HepG2 (cell line): Measurements from ENCODE around the gene TMEM53. TPM values are rescaled to one million over a fixed set of nuclear protein-coding genes. Genes with fewer than 3 reads are reported as not detected.

Experiments
- ATAC-seq: fragments of 200-7000 bp; cut with Tn5 transposase; 3 replicates; pipeline ENCODE4 v1.9.1; 2020; ENCODE audit warnings: mild to moderate bottlenecking, moderate library complexity
- BruUV-seq: library from RNA; stranded (reverse); fragments of 400-500 nt; replicated peaks from 2 replicates; lab custom pipeline; 2021; lab: Mats Ljungman, UMichigan
- CTCF ChIA-PET: fragments of 300-600 bp; formaldehyde crosslinking; extraction: SDS; loops from one replicate; lab custom pipeline; 2021; ENCODE audit warnings: low total read pairs, inconsistent platforms, low intra/inter-chr PET ratio; lab: Yijun Ruan, JAX
- POLR2A ChIA-PET: fragments of 350-600 bp; sonication (Branson Sonifier 250); formaldehyde crosslinking; loops from one replicate; lab custom pipeline; 2020; ENCODE audit warnings: antibody characterized with exemption, inconsistent platforms; lab: Yijun Ruan, JAX
- DNase-seq: peaks from one replicate; pipeline ENCODE4 v3.0.0-alpha.2; 2015; ENCODE audit warnings: low spot score
- FAIRE-seq: peaks from 3 replicates; lab custom pipeline; 2011; peaks lifted over from hg19 to GRCh38; lab: Jason Lieb, UNC
- H2AFZ ChIP-seq: one replicate; pipeline ENCODE4 v1.6.1; 2011; ENCODE audit warnings: low read length, inconsistent platforms
- H3K27ac ChIP-seq: fragments of 300-600 bp; 3 replicates; pipeline ENCODE4 v1.8.0; 2011; ENCODE audit warnings: mixed run types, mild to moderate bottlenecking, mixed read lengths, low read length, inconsistent platforms; ENCODE audit not compliant: insufficient read depth; ENCODE audit errors: extremely low read length
- H3K27me3 ChIP-seq, 2 experiments: fragments of 200-600 bp in 1 of 2; 2 replicates in 1 of 2; 3 replicates in 1 of 2; pipeline versions ENCODE4 v1.6.0 to v1.8.0; 2011; ENCODE audit warnings: low read length in 2 of 2, mild to moderate bottlenecking in 2 of 2, moderate library complexity in 2 of 2, inconsistent platforms in 1 of 2; ENCODE audit not compliant: insufficient read depth in 2 of 2, control insufficient read depth in 1 of 2
- H3K36me3 ChIP-seq, 2 experiments: fragments of 200-600 bp in 1 of 2; replicated peaks in 1 of 2; 2 replicates in 1 of 2; 3 replicates in 1 of 2; pipeline versions ENCODE4 v1.5.1 to v1.8.0; 2011; ENCODE audit warnings: low read length in 2 of 2, inconsistent platforms in 1 of 2; ENCODE audit not compliant: insufficient read depth in 2 of 2, control insufficient read depth in 1 of 2
- H3K4me1 ChIP-seq: 2 replicates; pipeline ENCODE4 v1.5.1; 2012; ENCODE audit warnings: low read length, inconsistent platforms; ENCODE audit not compliant: insufficient read depth
- H3K4me2 ChIP-seq: 2 replicates; pipeline ENCODE4 v1.6.0; 2011; ENCODE audit warnings: low read depth, low read length, inconsistent platforms
- H3K4me3 ChIP-seq, 3 experiments: fragments of 200-600 bp in 1 of 3; sonication (generic), shearing (Covaris generic) in 1 of 3; replicated peaks in 1 of 3; 2 replicates each; pipeline ENCODE4 v1.5.1; 2011 to 2016; ENCODE audit warnings: low read length in 3 of 3, inconsistent platforms in 2 of 3, low read depth in 2 of 3, mild to moderate bottlenecking in 2 of 3, control low read depth in 1 of 3, mixed read lengths in 1 of 3; ENCODE audit not compliant: insufficient read depth in 1 of 3
- H3K79me2 ChIP-seq: one replicate; pipeline ENCODE4 v1.6.1; 2011; ENCODE audit warnings: low read length, inconsistent platforms; ENCODE audit not compliant: insufficient read depth
- H3K9ac ChIP-seq: 2 replicates; pipeline ENCODE4 v1.6.0; 2011; ENCODE audit warnings: mild to moderate bottlenecking, low read depth, low read length, inconsistent platforms; ENCODE audit not compliant: insufficient read depth
- H3K9me3 ChIP-seq: 2 replicates; pipeline ENCODE4 v1.5.1; 2012; ENCODE audit warnings: mild to moderate bottlenecking, low read length
- H4K20me1 ChIP-seq: 2 replicates; pipeline ENCODE4 v1.6.0; 2011; ENCODE audit warnings: inconsistent platforms, mild to moderate bottlenecking, low read length, moderate library complexity; ENCODE audit not compliant: insufficient read depth
- FOXO4 ChIP-seq: sonication (generic); formaldehyde crosslinking; conservative IDR thresholded peaks from 2 replicates; pipeline ENCODE4 v1.8.1; 2023; ENCODE audit warnings: missing genetic modification reagents
- IRF1 ChIP-seq: sonication (generic); formaldehyde crosslinking; IDR thresholded peaks from 2 replicates; pipeline ENCODE4 v1.4.0; 2020; ENCODE audit warnings: low read depth, mild to moderate bottlenecking, missing genetic modification reagents
- KAT2B ChIP-seq: fragments of 150-350 bp; IDR thresholded peaks from 2 replicates; pipeline ENCODE4 v1.6.1; 2014; ENCODE audit warnings: low read depth, low read length, borderline replicate concordance
- KLF12 ChIP-seq: sonication (generic); formaldehyde crosslinking; IDR thresholded peaks from 2 replicates; pipeline ENCODE4 v1.4.0; 2020; ENCODE audit warnings: missing genetic modification reagents, borderline replicate concordance
- MAFG ChIP-seq: sonication (generic); formaldehyde crosslinking; IDR thresholded peaks from 2 replicates; pipeline ENCODE4 v1.5.1; 2020; ENCODE audit warnings: mild to moderate bottlenecking, missing genetic modification reagents
- MTF2 ChIP-seq: sonication (generic); formaldehyde crosslinking; IDR thresholded peaks from 2 replicates; pipeline ENCODE4 v1.5.0; 2020; ENCODE audit warnings: missing genetic modification reagents, borderline replicate concordance
- NKX3-1 ChIP-seq: sonication (generic); formaldehyde crosslinking; IDR thresholded peaks from 2 replicates; pipeline ENCODE4 v1.5.0; 2020; ENCODE audit warnings: missing genetic modification reagents
- SAFB2 ChIP-seq: sonication (generic); formaldehyde crosslinking; IDR thresholded peaks from 2 replicates; pipeline ENCODE4 v1.5.1; 2020; ENCODE audit warnings: missing genetic modification reagents, low read depth, mild to moderate bottlenecking, borderline replicate concordance
- ZBTB39 ChIP-seq: sonication (generic); formaldehyde crosslinking; IDR thresholded peaks from 2 replicates; pipeline ENCODE4 v1.5.0; 2020; ENCODE audit warnings: missing genetic modification reagents
- ZNF142 ChIP-seq: sonication (generic); formaldehyde crosslinking; IDR thresholded peaks from 2 replicates; pipeline ENCODE4 v1.4.0; 2020; ENCODE audit warnings: missing genetic modification reagents
- ZNF431 ChIP-seq: sonication (generic); formaldehyde crosslinking; IDR thresholded peaks from 2 replicates; pipeline ENCODE4 v1.9.0; 2022; ENCODE audit warnings: missing genetic modification reagents, low read depth, mild to moderate bottlenecking, borderline replicate concordance
- ZNF746 ChIP-seq: sonication (generic); formaldehyde crosslinking; IDR thresholded peaks from 2 replicates; pipeline ENCODE4 v1.8.0; 2022; ENCODE audit warnings: mild to moderate bottlenecking, missing genetic modification reagents
- WGBS: methylation state at CpG from one replicate; pipeline ENCODE4 v1.1.6; 2017; ENCODE audit warnings: low lambda C conversion rate; 5-methylcytosine and 5-hydroxymethylcytosine counted together
- in situ Hi-C: cut with HindIII; loops from 2 replicates; pipeline ENCODE4 v1.10.0; 2017; ENCODE audit warnings: low pct_unique_long_range_greater_than_20kb; ENCODE audit not compliant: extremely low pct_ligation_motif_present
- intact Hi-C: fragments of 100-400 bp; cut with micrococcal nuclease; formaldehyde crosslinking; loops from one replicate; pipeline ENCODE4 v1.10.0; 2022; ENCODE audit not compliant: unreplicated experiment
- polyA plus RNA-seq, 8 experiments: library from polyadenylated mRNA; depleted of rRNA in 3 of 8; stranded (reverse) in 7 of 8; unstranded in 1 of 8; fragments of >200 nt; fragmentation: Illumina TruSeq in 4 of 8; extraction: Trizol in 4 of 8; gene quantifications; 2 replicates each; pipeline versions ENCODE4 v1.2.1 to v1.2.3, GENCODE V29; 2011 to 2016; ENCODE audit warnings: low read depth in 4 of 8, missing spikeins in 1 of 8, mixed read lengths in 1 of 8; ENCODE audit not compliant: insufficient read depth in 1 of 8
- total RNA-seq, 5 experiments: library from RNA; depleted of rRNA; stranded (reverse); fragments of >200 nt; fragmentation: Illumina TruSeq; extraction: Trizol; gene quantifications; 2 replicates each; pipeline ENCODE4 v1.2.3, GENCODE V29; 2016; ENCODE audit warnings: low read depth in 1 of 5

TMEM53 gene
- total and polyA plus RNA-seq, 2 of the 13 experiments (the other 11 are each of a cell fraction or from before 2014, with no cell fraction given): 12.6 to 20.2 TPM

- Histone ChIP-seq H3K9me3 (no peaks in the 10 kb centered on the region), H4K20me1 (no peaks in the 10 kb centered on the region), H3K36me3 (peaks cover 0 to 8% of the 10 kb centered on the region in 2 experiments; a peak in 2 of 5 replicates), H2AFZ (no peak overlapping the region), H3K9ac (no peak overlapping the region), H3K79me2 (no peaks in the 10 kb centered on the region), H3K27ac (no peak overlapping the region), H3K4me2 (peak overlapping the region; percentile 48), H3K27me3 (peaks cover 0 to 25% of the 10 kb centered on the region in 2 experiments; a peak in 2 of 5 replicates), H3K4me1 (peaks cover 15% of the 10 kb centered on the region; the same call in 1 of the 2 replicates), H3K4me3 (peak overlapping the region in 1 of 3 experiments; percentile 32; a peak in 2 of 6 replicates)
- ChIA-PET CTCF (no interaction called here), POLR2A (no interaction called here)
- 46% methylated on average over 56 of the region's 63 CpGs for WGBS
- ATAC-seq (peak; percentile 72), DNase-seq (no peak), FAIRE-seq (no peak)
- intact Hi-C loops: no loop called here
- BruUV-seq: no TSS peak
- in situ Hi-C loops: no loop called here
- TF ChIP-seq ZBTB39 (CRISPR knock-in tag) (0 out of 2 replicates have a peak, but pooled peaks have one; percentile 35), ZNF142 (CRISPR knock-in tag) (0 out of 2 replicates have a peak, but pooled peaks have one; percentile 37), KLF12 (CRISPR knock-in tag) (peak; percentile 37; the same call in 1 of the 2 replicates), ZNF431 (0 out of 2 replicates have a peak, but pooled peaks have one; percentile 53), SAFB2 (CRISPR knock-in tag) (no peak), KAT2B (peak; percentile 97), ZNF746 (CRISPR knock-in tag) (peak; percentile 68; the same call in 1 of the 2 replicates), FOXO4 (0 out of 2 replicates have a peak, but pooled peaks have one; percentile 65), MAFG (CRISPR knock-in tag) (no peak), MTF2 (CRISPR knock-in tag) (peak; percentile 86), IRF1 (CRISPR knock-in tag) (no peak), NKX3-1 (no peak)
Measured at GRCh38 chr1:44616991-44617702, 57.1 kb downstream of the TMEM53 start.
